Psoas muscle (tissue), 8 donors: ENCODE results near the gene DDR2. TPM values are rescaled to one million over a fixed set of nuclear protein-coding genes. Genes with fewer than 3 reads are reported as not detected.
"Not testable (repeated sequence)": the region's sequence is repeated elsewhere in the genome, so short reads cannot be mapped to it uniquely, and the experiment has no call there.

Experiments
- ATAC-seq, 4 donors: fragments of 200-7000 bp; cut with Tn5 transposase; one replicate each; pipeline ENCODE4 v1.9.1; 2020; ENCODE audit warnings: moderate library complexity in 3 of 4, mild to moderate bottlenecking in 2 of 4
- DNase-seq, 2 donors: peaks; one replicate each; pipeline ENCODE4 v3.0.0-alpha.2; 2020
- H3K27ac ChIP-seq: fragments of 200-600 bp; one replicate; pipeline ENCODE4 v1.8.0; 2022
- H3K27me3 ChIP-seq, 3 donors: fragments of 200-600 bp in 1 of 3; one replicate each; pipeline versions ENCODE4 v1.6.1 to v1.8.0; 2013 to 2022; ENCODE audit warnings: low read length in 2 of 3, mild to moderate bottlenecking in 2 of 3, moderate library complexity in 1 of 3; ENCODE audit not compliant: insufficient read depth in 3 of 3
- H3K36me3 ChIP-seq, 2 donors: fragments of 200-600 bp in 1 of 2; one replicate each; pipeline versions ENCODE4 v1.6.1 to v1.8.0; 2013 to 2022; ENCODE audit warnings: low read depth in 1 of 2, mild to moderate bottlenecking in 1 of 2, moderate library complexity in 1 of 2; ENCODE audit not compliant: insufficient read depth in 1 of 2
- H3K4me1 ChIP-seq: fragments of 200-600 bp; one replicate; pipeline ENCODE4 v1.8.0; 2022
- H3K4me3 ChIP-seq: fragments of 200-600 bp; one replicate; pipeline ENCODE4 v1.8.0; 2022; ENCODE audit warnings: mild to moderate bottlenecking
- H3K9me3 ChIP-seq: fragments of 200-600 bp; one replicate; pipeline ENCODE4 v1.8.0; 2022
- CTCF ChIP-seq: fragments of 200-600 bp; IDR thresholded peaks from one replicate; pipeline ENCODE4 v1.8.0; 2022; ENCODE audit warnings: antibody characterized with exemption
- WGBS, 3 donors: extraction: QIAGEN DNeasy Blood & Tissue Kit; methylation state at CpG; one replicate each; pipeline versions ENCODE4 v1.1.6 to v1.1.7; 2013; 5-methylcytosine and 5-hydroxymethylcytosine counted together
- intact Hi-C, 2 donors: fragments of 100-400 bp; cut with DNase I; formaldehyde crosslinking; loops; one replicate each; pipeline versions ENCODE4 v1.11.0 to v1.14.2; 2022
- long read RNA-seq, 2 donors: library from polyadenylated mRNA; unstranded; transcript quantifications; one replicate each; pipeline ENCODE4 v2.0.0, GENCODE V29; 2021
- polyA plus RNA-seq, 3 donors: library from polyadenylated mRNA; stranded (reverse); fragments of 200-250 nt; gene quantifications; one replicate each; pipeline ENCODE4 v1.2.3, GENCODE V29; 2013
- total RNA-seq, 4 donors: library from RNA; stranded (reverse); fragmentation: NEBNext Ultra II Directional in 2 of 4; extraction: Animal tissue kit (Norgen Biotek cat#: 25700) in 2 of 4; gene quantifications; one replicate each; pipeline versions ENCODE4 v1.2.1 to v1.2.4, GENCODE V29; 2021 to 2023
- donor health status: healthy with polysubstance abuse.
- donor health status: DM: no; HTN: no; CAD: no; lungs with moderate emphysema.
- donor health status: Bipolar disorder and iron deficiency.
- donor health status: healthy.
- donor health status: DM: yes; HTN: yes; CAD: no.
- donor health status: DM: no; HTN: no; CAD: no.
- donor health status: DM: no; HTN: no; CAD: no.
- donor health status: DM: yes; HTN: yes; CAD: no.

DDR2 gene
- total RNA-seq (10 to 100 TPM in 1 of 4 donors, 1 to 10 TPM in 3; 6.0 to 21.2 (median 6.4) TPM), polyA plus RNA-seq (1 to 10 TPM; 1.3 to 2.9 (median 1.6) TPM)
- long read RNA-seq, donor 1, partial matches to known transcripts, result 1 of 2 reads
- long read RNA-seq, donor 1, other reads (novel, unspliced or antisense), result 1 of 2 reads
- long read RNA-seq, donor 2, partial matches to known transcripts, result 1 of 5 reads
- long read RNA-seq, donor 2, other reads (novel, unspliced or antisense), result 3 of 5 reads

DNA sequence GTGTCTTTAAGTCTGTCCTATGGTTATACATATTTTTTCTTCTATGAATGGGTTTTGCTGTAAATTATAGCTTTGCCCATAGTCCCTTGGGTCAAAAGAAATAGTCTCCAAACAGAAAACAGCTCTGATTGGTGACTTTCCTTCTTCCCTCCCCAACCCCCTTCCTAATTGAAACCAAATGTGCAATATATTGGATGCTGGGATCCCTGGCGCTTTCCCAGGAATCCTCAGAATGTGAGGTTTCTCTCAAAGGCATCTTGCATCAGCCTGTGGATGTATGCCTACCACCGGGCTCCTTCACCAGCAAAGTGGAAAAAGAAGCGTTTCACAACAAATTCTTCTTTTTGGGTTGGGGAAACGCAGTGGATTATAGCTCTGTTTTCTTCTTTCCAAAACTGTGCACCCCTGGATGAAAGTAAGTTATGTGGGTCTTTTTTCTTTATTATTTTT is at the start of gene DDR2:
Gene DDR2, plus strand, starts transcription at position 248 of the 450 bp plus-strand sequence. CDS start 86,600 bp downstream, outside the sequence.
- peak in 3 of 4 donors; percentile 48 to 70 (median 52) for ATAC-seq
- DNase-seq, result peak; percentile 73 to 77
- Histone ChIP-seq H3K4me1 (no peaks in the 10 kb centered on the region), H3K36me3 (no peaks in the 10 kb centered on the region), H3K9me3 (no peaks in the 10 kb centered on the region), H3K4me3 (peak within 1 kb of the TSS; percentile 55), H3K27ac (peak within 1 kb of the TSS; percentile 50), H3K27me3 (no peaks in the 10 kb centered on the region)
- intact Hi-C loops, result no loop called here
- TF ChIP-seq CTCF, result no peak
- WGBS, 3 donors, result 25 to 46% (median 27%) methylated on average over 4 of the region's 4 CpGs

DNA sequence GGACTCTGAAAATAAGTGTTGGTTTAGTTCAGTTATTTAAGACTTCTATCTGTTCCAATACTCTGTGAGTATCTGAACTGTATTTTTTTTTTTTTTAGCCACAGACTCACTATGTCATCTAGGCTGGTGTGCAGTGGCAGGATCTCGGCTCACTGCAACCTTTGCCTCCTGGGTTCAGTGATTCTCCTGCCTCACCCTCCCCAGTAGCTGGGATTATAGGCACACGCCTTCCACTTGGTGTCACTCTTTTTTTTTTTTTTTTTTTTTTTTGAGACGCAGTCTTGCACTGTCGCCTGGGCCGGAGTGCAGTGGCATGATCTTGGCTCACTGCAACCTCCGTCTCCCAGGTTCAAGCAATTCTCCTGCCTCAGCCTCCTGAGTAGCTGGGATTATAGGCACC is 49.4 kb upstream of the DDR2 start:
- ATAC-seq, H3K27ac ChIP-seq, H3K9me3 ChIP-seq, intact Hi-C loops, H3K27me3 ChIP-seq, DNase-seq, H3K4me3 ChIP-seq: not testable (repeated sequence)
- Histone ChIP-seq H3K36me3 (peaks cover 12 to 59% of the 10 kb centered on the region in 2 donors), H3K4me1 (peaks cover 14% of the 10 kb centered on the region)
- 82 to 99% (median 91%) methylated on average over 5 to 6 of the region's 6 CpGs for WGBS, 3 donors

- 94 to 99% (median 96%) methylated on average over 4 of the region's 4 CpGs for WGBS, 3 donors
- H3K9me3 ChIP-seq, H3K4me1 ChIP-seq, H3K4me3 ChIP-seq, ATAC-seq, intact Hi-C loops, H3K27me3 ChIP-seq, H3K27ac ChIP-seq, DNase-seq: not testable (repeated sequence)
- peaks cover 14 to 76% of the 10 kb centered on the region in 2 donors for H3K36me3 ChIP-seq
These were observed 47.2 kb upstream of the DDR2 start for GRCh38 chr1:162585101-162585500.

DNA sequence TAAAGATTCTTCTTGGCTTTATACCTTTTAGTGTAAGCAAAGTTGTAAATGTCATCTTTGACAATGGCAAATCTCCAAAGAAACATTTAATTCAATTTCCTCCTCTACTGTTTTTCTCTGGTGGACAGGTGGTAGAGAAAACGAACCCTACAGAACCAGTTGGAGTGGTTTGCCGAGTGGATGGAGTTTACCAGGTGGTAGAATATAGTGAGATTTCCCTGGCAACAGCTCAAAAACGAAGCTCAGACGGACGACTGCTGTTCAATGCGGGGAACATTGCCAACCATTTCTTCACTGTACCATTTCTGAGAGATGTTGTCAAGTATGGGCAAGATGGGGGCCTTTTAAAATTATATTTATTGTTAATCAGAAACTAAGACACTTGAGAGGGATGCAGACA is 44.9 kb upstream of the DDR2 start:
- peaks cover 20 to 84% of the 10 kb centered on the region in 2 donors for H3K36me3 ChIP-seq
- H3K4me1 ChIP-seq, result no peaks in the 10 kb centered on the region
- no peaks in the 10 kb centered on the region for H3K9me3 ChIP-seq
- H3K4me3 ChIP-seq, result no peak overlapping the region
- no peak overlapping the region for H3K27ac ChIP-seq
- TF ChIP-seq CTCF, result no peak
- 39 to 58% (median 41%) methylated on average over 6 of the region's 6 CpGs for WGBS, 3 donors
- intact Hi-C loops, result no loop called here
- ATAC-seq (no peak), DNase-seq (no peak)
- H3K27me3 ChIP-seq, result no peaks in the 10 kb centered on the region

GRCh38 chr1:162587761-162588260 is 44.5 kb upstream of the DDR2 start:
- Histone ChIP-seq H3K27ac (no peak overlapping the region), H3K9me3 (no peaks in the 10 kb centered on the region), H3K4me3 (no peak overlapping the region), H3K27me3 (no peaks in the 10 kb centered on the region), H3K36me3 (peaks cover 23 to 85% of the 10 kb centered on the region in 2 donors), H3K4me1 (no peaks in the 10 kb centered on the region)
- intact Hi-C loops, result no loop called here
- 91 to 97% (median 95%) methylated on average over 5 of the region's 5 CpGs for WGBS, 3 donors
- no peak for ATAC-seq
- no peak for TF ChIP-seq CTCF
- no peak for DNase-seq
